NCI-H82 treated with DMSO at 0.1 percent for 48 hours (cell line): Measurements from ENCODE around the gene ACHE.
"Not testable (repeated sequence)": the region's sequence is repeated elsewhere in the genome, so short reads cannot be mapped to it uniquely, and the experiment has no call there.

Experiments
- DNase-seq: peaks from one replicate; lab custom pipeline; 2025; ENCODE audit not compliant: unreplicated experiment; lab: John Stamatoyannopoulos, UW

Gene ACHE

GRCh38 chr7:100895701-100895955, at the start of gene ACHE:
ACHE (minus strand) TSS chr7:100895888; CDS start chr7:100894232, 1,656 bp downstream.
- DNase-seq = no peak

DNA sequence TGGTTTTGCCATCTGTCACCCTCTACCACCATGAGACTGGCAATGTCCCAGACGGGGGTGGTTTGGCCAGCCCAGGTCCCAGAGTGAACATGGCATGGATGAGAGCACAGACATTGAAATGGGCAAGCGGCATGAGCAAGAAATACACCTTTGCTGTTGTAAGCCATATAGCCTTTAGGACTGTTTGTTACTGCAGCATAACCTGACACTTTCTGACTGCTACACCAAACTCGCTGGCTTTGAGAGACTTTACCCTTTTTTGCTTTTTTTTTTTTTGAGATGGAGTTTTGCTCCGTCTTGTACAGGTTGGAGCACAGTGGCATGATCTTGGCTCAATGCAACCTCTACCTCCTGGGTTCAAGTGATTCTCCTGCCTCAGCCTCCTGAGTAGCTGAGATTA, 48.5 kb upstream of the ACHE start:
- no peak for DNase-seq

- no peak for DNase-seq
Observed at GRCh38 chr7:100943693-100944092, 48.0 kb upstream of the ACHE start.

- no peak for DNase-seq
Observed at GRCh38 chr7:100942045-100942774, 46.5 kb upstream of the ACHE start.

- DNase-seq = not testable (repeated sequence)
Observed at GRCh38 chr7:100936167-100936566, 40.5 kb upstream of the ACHE start.

DNA sequence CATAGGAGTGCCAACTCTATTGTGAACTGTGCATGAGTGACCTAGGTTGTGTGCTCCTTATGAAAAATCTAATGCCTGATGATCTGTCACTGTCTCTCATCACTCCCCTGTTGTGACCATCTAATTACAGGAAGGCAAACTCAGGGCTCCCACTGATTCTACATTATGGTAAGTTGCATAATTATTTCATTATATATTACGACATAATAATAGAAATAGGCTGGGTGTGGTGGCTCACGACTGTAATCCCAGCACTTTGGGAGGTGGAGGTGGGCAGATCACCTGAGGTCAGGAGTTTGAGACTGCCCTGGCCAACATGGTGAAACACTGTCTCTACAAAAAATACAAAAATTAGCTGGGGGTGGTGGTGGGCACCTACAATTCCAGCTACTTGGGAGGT, 39.7 kb upstream of the ACHE start:
- DNase-seq = not testable (repeated sequence)

DNA sequence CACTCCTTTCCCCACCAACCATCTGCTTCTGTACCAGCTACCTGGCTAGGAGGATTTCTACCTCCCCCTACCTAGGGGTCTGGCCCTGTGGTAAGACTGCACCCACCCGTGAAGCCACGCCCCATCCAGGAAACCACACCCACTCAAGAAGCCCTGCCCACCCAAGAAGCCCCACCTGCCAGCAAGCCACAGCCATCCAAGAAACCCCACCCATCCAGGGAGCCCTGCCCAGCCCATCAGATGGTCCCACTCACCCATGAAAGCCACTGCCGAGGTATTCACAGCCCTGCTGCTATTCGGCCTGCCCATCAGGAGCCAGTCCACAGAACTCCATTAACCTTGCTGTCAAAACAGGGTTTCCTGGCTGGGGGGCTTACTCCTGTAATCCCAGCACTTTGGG, 38.0 kb upstream of the ACHE start:
- no peak for DNase-seq

GRCh38 chr7:100929808-100930174, 34.1 kb upstream of the ACHE start:
- no peak for DNase-seq

GRCh38 chr7:100923616-100924015, 27.9 kb upstream of the ACHE start:
- peak; percentile 81 for DNase-seq

DNA sequence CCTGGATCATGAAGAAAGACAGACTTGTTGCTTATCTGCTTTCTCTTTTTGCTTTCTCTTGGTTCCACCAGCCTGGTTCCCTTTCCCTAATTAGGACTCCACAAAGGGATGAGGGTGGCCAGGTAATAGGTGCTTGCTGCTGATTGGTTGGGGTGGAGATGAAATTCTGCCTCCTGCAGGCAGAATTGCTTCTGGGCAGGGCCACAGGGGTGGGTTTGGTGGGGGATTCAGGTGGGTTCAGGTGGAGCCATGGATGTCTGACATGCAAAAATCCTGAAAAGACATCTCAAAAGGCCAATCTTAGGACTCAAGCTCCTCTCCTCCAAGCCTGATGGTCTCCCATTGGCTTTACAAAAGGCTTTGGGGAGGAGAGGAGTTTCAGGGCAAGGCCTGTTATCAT, 25.4 kb upstream of the ACHE start:
- DNase-seq = no peak

- DNase-seq = not testable (repeated sequence)
Observed at GRCh38 chr7:100919779-100920437, 24.2 kb upstream of the ACHE start.

- not testable (repeated sequence) for DNase-seq
Observed at GRCh38 chr7:100919335-100919734, 23.6 kb upstream of the ACHE start.

GRCh38 chr7:100914879-100915447, 19.3 kb upstream of the ACHE start:
- DNase-seq = no peak

DNA sequence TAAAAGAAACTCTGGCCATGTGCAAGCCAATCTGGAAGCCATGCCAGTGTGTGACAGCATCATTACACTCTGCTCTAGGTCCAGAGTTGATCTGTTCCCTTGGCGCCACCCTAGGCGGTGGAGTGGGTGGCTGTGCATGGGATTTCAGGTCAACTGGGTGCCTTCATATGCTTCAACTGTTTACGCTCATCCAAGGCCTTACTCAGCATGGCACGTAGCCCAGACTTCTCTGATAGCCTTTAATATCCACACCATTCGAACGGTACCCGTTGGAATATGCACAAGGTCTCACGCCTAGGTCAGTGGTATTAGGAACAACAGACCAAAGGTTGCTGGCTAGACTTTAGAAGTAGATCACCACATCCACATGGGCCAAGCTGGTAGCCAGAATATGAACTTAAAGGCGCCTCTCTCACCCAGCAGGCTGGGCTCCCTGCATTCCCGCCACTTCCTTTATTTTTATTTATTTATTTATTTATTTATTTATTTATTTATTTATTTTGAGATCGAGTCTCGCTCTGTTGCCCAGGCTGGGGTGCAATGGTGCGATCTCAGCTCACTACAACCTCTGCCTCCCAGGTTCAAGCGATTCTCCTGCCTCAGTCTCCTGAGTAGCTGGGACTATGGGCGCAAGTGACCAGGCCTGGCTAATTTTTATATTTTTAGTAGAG, 18.7 kb upstream of the ACHE start:
- no peak for DNase-seq

- no peak for DNase-seq
Observed at GRCh38 chr7:100911484-100911883, 15.8 kb upstream of the ACHE start.

GRCh38 chr7:100910443-100910842, 14.8 kb upstream of the ACHE start:
- not testable (repeated sequence) for DNase-seq

DNA sequence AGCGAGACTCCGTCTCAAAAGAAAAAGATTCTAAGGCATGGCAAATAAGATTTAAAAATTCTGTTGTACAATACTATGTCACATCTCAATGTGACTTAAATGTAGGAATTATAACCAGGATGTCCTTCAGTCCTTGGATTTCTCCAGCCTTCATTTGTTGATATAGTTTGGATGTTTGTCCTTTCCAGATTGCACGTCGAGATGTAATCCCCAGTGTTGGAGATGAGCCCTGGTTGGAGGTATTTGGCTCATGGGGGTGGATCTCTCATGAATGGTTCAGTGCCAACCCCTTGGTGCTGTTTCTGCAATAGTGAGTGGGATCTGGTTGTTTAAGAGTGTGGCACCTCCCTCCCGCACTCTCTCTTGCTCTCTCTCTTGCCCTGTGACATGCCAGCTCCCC, 12.8 kb upstream of the ACHE start:
- DNase-seq = no peak

- no peak for DNase-seq
Observed at GRCh38 chr7:100902638-100903037, 7.0 kb upstream of the ACHE start.

- no peak for DNase-seq
Observed at GRCh38 chr7:100901921-100902332, 6.2 kb upstream of the ACHE start.

DNA sequence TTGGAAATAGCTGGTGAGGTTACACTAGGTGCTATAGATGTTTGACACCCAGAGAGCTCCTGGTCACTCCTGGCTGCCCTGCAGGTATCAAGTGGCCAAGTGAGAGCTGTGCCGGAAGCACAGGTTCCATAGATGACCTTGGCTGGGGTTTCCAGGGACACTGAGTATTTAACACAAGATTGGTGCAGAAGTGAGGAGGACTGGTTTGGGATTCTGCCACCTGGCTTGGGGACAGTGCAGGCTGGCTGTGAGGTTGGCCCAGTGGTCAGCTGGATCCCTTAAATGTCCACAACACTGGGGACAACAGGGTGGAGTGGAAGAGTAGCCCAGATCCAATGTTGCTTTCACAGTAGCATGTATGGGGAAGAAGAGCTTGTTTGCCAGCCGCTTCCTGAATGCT, 5.3 kb upstream of the ACHE start:
- DNase-seq = no peak

DNA sequence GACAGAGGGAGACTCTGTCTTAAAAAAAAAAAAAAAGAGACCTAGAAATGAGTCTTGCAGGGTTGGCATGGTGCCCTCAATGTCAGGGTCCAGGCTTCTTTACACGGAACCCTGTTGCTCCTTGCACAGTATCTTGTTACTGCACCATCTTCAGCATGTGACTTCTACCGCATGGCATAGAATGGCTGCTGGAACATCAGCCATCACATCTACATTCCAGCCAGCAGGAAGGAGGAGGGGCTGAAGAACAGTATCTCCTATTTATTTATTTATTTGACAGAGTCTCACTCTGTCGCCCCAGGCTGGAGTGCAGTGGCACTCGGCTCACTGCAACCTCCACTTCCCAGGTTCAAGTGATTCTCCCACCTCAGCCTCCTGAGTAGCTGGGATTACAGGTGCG, 3.7 kb upstream of the ACHE start:
- no peak for DNase-seq

GRCh38 chr7:100897772-100898454, 2.2 kb upstream of the ACHE start:
- no peak for DNase-seq
